GM12891 (cell line): ENCODE results near the gene PPP1R17.

ENCODE experiments used
- PAX5 ChIP-seq: IDR thresholded peaks from 2 replicates; pipeline ENCODE4 v1.6.1; 2011; ENCODE audit warnings: low read length, moderate library complexity, mild to moderate bottlenecking; ENCODE audit not compliant: insufficient read depth, severe bottlenecking
- POLR2A ChIP-seq: IDR thresholded peaks from 2 replicates; pipeline ENCODE4 v1.6.1; 2011; ENCODE audit warnings: low read depth, low read length, control low read depth
- POLR2AphosphoS5 ChIP-seq: IDR thresholded peaks from 2 replicates; pipeline ENCODE4 v1.6.1; 2011; ENCODE audit warnings: low read depth, low read length, control low read depth
- SPI1 ChIP-seq: IDR thresholded peaks from 2 replicates; pipeline ENCODE4 v1.6.1; 2011; ENCODE audit warnings: low read depth, low read length, control low read depth
- TAF1 ChIP-seq: IDR thresholded peaks from 2 replicates; pipeline ENCODE4 v1.6.1; 2011; ENCODE audit warnings: low read depth, low read length, control low read depth

- TF ChIP-seq TAF1 (no peak), POLR2A (no peak), POLR2AphosphoS5 (no peak), SPI1 (no peak), PAX5 (no peak)
These were observed 35.6 kb upstream of the PPP1R17 start for GRCh38 chr7:31651234-31652062.
